Loucy (cell line): ENCODE measurements around the gene PHF11.

Source experiments
- H2AFZ ChIP-seq: fragments of 200-600 bp; sonication (generic); 2 replicates; pipeline ENCODE4 v1.6.0; 2016; ENCODE audit warnings: antibody characterized with exemption, mild to moderate bottlenecking, low read length, moderate library complexity
- H3F3A ChIP-seq: fragments of 200-600 bp; 2 replicates; pipeline ENCODE4 v1.6.0; 2016; ENCODE audit warnings: antibody characterized with exemption, low read depth, mild to moderate bottlenecking
- H3K27me3 ChIP-seq: fragments of 200-600 bp; sonication (generic); 2 replicates; pipeline ENCODE4 v1.6.1; 2014; ENCODE audit warnings: low read length, mild to moderate bottlenecking; ENCODE audit not compliant: insufficient read depth, poor library complexity, severe bottlenecking
- H3K36me3 ChIP-seq: fragments of 200-600 bp; sonication (generic); 2 replicates; pipeline ENCODE4 v1.6.1; 2016; ENCODE audit warnings: low read length; ENCODE audit not compliant: insufficient read depth
- H3K4me1 ChIP-seq: fragments of 200-600 bp; sonication (generic); 2 replicates; pipeline ENCODE4 v1.5.1; 2014; ENCODE audit warnings: low read length, mild to moderate bottlenecking; ENCODE audit not compliant: insufficient read depth, poor library complexity, severe bottlenecking
- H3K4me2 ChIP-seq: fragments of 200-600 bp; sonication (generic); 2 replicates; pipeline ENCODE4 v1.6.0; 2014; ENCODE audit warnings: antibody characterized with exemption, low read length, low read depth, mild to moderate bottlenecking; ENCODE audit not compliant: poor library complexity, severe bottlenecking
- H3K4me3 ChIP-seq: fragments of 200-600 bp; sonication (generic); 2 replicates; pipeline ENCODE4 v1.5.1; 2014; ENCODE audit warnings: low read length, mild to moderate bottlenecking, mixed read lengths; ENCODE audit not compliant: poor library complexity, severe bottlenecking
- H3K79me2 ChIP-seq: fragments of 200-600 bp; sonication (generic); 2 replicates; pipeline ENCODE4 v1.6.1; 2014; ENCODE audit warnings: low read length; ENCODE audit not compliant: insufficient read depth
- H3K9ac ChIP-seq: fragments of 200-600 bp; sonication (generic); 2 replicates; pipeline ENCODE4 v1.6.0; 2014; ENCODE audit warnings: mild to moderate bottlenecking, low read depth, low read length, moderate library complexity; ENCODE audit not compliant: poor library complexity, severe bottlenecking
- H3K9me2 ChIP-seq: fragments of 200-600 bp; sonication (generic); replicated peaks from 2 replicates; pipeline ENCODE4 v1.6.1; 2016; ENCODE audit warnings: low read depth, low read length, mixed read lengths
- H3K9me3 ChIP-seq: fragments of 200-600 bp; sonication (generic); 2 replicates; pipeline ENCODE4 v1.6.1; 2014; ENCODE audit warnings: mild to moderate bottlenecking, antibody characterized with exemption, low read length, low read depth; ENCODE audit not compliant: insufficient read depth
- H4K20me1 ChIP-seq: fragments of 200-600 bp; sonication (generic); 2 replicates; pipeline ENCODE4 v1.6.0; 2014; ENCODE audit warnings: antibody characterized with exemption, low read length, mild to moderate bottlenecking; ENCODE audit not compliant: insufficient read depth, poor library complexity, severe bottlenecking
- CTCF ChIP-seq: fragments of 200-600 bp; sonication (generic); conservative IDR thresholded peaks from 2 replicates; pipeline ENCODE4 v1.5.1; 2014; ENCODE audit warnings: mild to moderate bottlenecking, antibody characterized with exemption, low read length
- EZH2phosphoT487 ChIP-seq: fragments of 200-600 bp; IDR thresholded peaks from 2 replicates; pipeline ENCODE4 v1.6.1; 2018; ENCODE audit warnings: antibody characterized with exemption, mild to moderate bottlenecking, moderate library complexity, borderline replicate concordance

PHF11 gene

GRCh38 chr13:49450105-49450819, 45.5 kb upstream of the PHF11 start:
- Histone ChIP-seq H3K9me3 (no peaks in the 10 kb centered on the region), H3K9me2 (no peaks in the 10 kb centered on the region), H3K27me3 (no peaks in the 10 kb centered on the region), H3K9ac (peak overlapping the region; percentile 17), H4K20me1 (no peaks in the 10 kb centered on the region), H3K4me3 (peak overlapping the region; percentile 16), H3K79me2 (peaks cover 52% of the 10 kb centered on the region), H3K36me3 (no peaks in the 10 kb centered on the region; the same call in 1 of the 2 replicates), H3K4me2 (peak overlapping the region; percentile 48), H2AFZ (no peak overlapping the region), H3K4me1 (peaks cover 53% of the 10 kb centered on the region), H3F3A (no peaks in the 10 kb centered on the region)
- no peak for TF ChIP-seq EZH2phosphoT487

GRCh38 chr13:49452725-49453457, 42.9 kb upstream of the PHF11 start:
- no peak overlapping the region for H2AFZ ChIP-seq
- no peak overlapping the region for H3K4me2 ChIP-seq
- H3F3A ChIP-seq = no peaks in the 10 kb centered on the region
- no peak overlapping the region for H3K9ac ChIP-seq
- peaks cover 25% of the 10 kb centered on the region for H3K79me2 ChIP-seq
- H3K9me2 ChIP-seq = no peaks in the 10 kb centered on the region
- no peaks in the 10 kb centered on the region for H3K9me3 ChIP-seq
- H4K20me1 ChIP-seq = no peaks in the 10 kb centered on the region
- H3K27me3 ChIP-seq = no peaks in the 10 kb centered on the region
- TF ChIP-seq CTCF (no peak), EZH2phosphoT487 (no peak)
- H3K4me3 ChIP-seq = no peak overlapping the region
- H3K4me1 ChIP-seq = peaks cover 33% of the 10 kb centered on the region
- H3K36me3 ChIP-seq = no peaks in the 10 kb centered on the region; the same call in 1 of the 2 replicates

- Histone ChIP-seq H3K9ac (no peak overlapping the region), H4K20me1 (no peaks in the 10 kb centered on the region), H3K9me3 (no peaks in the 10 kb centered on the region), H3K79me2 (peaks cover 20% of the 10 kb centered on the region), H3K36me3 (no peaks in the 10 kb centered on the region; the same call in 1 of the 2 replicates), H3K4me1 (peaks cover 27% of the 10 kb centered on the region), H3K27me3 (no peaks in the 10 kb centered on the region), H3K4me2 (no peak overlapping the region), H3K9me2 (no peaks in the 10 kb centered on the region), H3K4me3 (no peak overlapping the region), H3F3A (no peaks in the 10 kb centered on the region), H2AFZ (no peak overlapping the region)
- TF ChIP-seq CTCF (no peak), EZH2phosphoT487 (no peak)
Observed at GRCh38 chr13:49453465-49453864, 42.3 kb upstream of the PHF11 start.
